ENCODE measurements around the gene ARHGAP4.

DNA sequence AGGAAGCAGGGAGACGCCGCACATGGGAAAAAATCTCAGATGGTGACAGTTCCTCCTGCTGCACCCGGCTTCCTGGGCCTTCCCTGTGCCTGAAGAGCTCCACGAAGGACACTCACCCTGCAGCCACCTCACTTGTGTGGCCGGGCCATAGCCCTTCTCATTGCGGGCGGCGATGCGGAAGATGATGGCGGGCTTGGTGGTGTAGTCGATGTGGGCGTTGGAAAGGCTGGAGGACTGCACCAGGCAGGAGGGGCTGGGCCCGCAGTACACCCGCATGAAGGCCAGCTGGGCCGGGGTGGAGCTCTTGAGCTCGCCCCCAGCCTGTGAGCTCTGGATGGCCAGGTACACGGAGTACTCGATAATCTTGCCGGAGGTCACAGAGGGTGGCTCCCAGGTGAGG, 24.1 kb upstream of the ARHGAP4 start:
- no peak for TF ChIP-seq EZH2 (IDR thresholded peaks at IDR 0.05; ENCODE audit: borderline replicate concordance, low read length)
- TF ChIP-seq, protein P1, sequence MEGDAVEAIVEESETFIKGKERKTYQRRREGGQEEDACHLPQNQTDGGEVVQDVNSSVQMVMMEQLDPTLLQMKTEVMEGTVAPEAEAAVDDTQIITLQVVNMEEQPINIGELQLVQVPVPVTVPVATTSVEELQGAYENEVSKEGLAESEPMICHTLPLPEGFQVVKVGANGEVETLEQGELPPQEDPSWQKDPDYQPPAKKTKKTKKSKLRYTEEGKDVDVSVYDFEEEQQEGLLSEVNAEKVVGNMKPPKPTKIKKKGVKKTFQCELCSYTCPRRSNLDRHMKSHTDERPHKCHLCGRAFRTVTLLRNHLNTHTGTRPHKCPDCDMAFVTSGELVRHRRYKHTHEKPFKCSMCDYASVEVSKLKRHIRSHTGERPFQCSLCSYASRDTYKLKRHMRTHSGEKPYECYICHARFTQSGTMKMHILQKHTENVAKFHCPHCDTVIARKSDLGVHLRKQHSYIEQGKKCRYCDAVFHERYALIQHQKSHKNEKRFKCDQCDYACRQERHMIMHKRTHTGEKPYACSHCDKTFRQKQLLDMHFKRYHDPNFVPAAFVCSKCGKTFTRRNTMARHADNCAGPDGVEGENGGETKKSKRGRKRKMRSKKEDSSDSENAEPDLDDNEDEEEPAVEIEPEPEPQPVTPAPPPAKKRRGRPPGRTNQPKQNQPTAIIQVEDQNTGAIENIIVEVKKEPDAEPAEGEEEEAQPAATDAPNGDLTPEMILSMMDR (IDR thresholded peaks at IDR 0.05; ENCODE audit: low read length), result no peak
